SK-N-SH (cell line): ENCODE data around the gene PTPN22. TPM values are rescaled to one million over a fixed set of nuclear protein-coding genes. Genes with fewer than 3 reads are reported as not detected.

ENCODE experiments used
- CTCF ChIA-PET: fragments of 300-600, 350-600 bp; formaldehyde crosslinking; extraction: SDS; loops from one replicate; lab custom pipeline; 2021; lab: Yijun Ruan, JAX
- POLR2A ChIA-PET: fragments of 350-600 bp; sonication (Branson Sonifier 250); formaldehyde crosslinking; extraction: SDS; loops from one replicate; lab custom pipeline; 2020; ENCODE audit warnings: antibody characterized with exemption, inconsistent platforms; lab: Yijun Ruan, JAX
- DNase-seq: peaks from one replicate; pipeline ENCODE4 v3.0.0; 2012
- H2AFZ ChIP-seq: fragments of 200-600 bp; sonication (generic); 2 replicates; pipeline ENCODE4 v1.8.1; 2016; ENCODE audit warnings: antibody characterized with exemption, mild to moderate bottlenecking, low read depth
- H3F3A ChIP-seq: fragments of 200-600 bp; sonication (generic); replicated peaks from 2 replicates; pipeline ENCODE3; 2016; ENCODE audit warnings: antibody characterized with exemption, mild to moderate bottlenecking; ENCODE audit not compliant: insufficient read depth
- H3K27ac ChIP-seq, 2 experiments: fragments of 200-500 bp in 1 of 2; fragments of 200-600 bp in 1 of 2; sonication (Bioruptor generic) in 1 of 2; sonication (generic), shearing (Covaris generic) in 1 of 2; 2 replicates each; pipeline versions ENCODE4 v1.5.1 to v1.6.1; 2014 to 2016; ENCODE audit warnings: low read depth in 2 of 2, inconsistent platforms in 1 of 2, low read length in 1 of 2, mild to moderate bottlenecking in 1 of 2, mixed read lengths in 1 of 2
- H3K27me3 ChIP-seq: fragments of 200-600 bp; sonication (generic), shearing (Covaris generic); 2 replicates; pipeline ENCODE4 v1.6.1; 2016; ENCODE audit warnings: mixed run types; ENCODE audit not compliant: insufficient read depth
- H3K36me3 ChIP-seq, 2 experiments: fragments of 200-500 bp in 1 of 2; fragments of 200-600 bp in 1 of 2; sonication (Bioruptor generic) in 1 of 2; sonication (generic) in 1 of 2; replicated peaks in 1 of 2; 2 replicates each; pipeline versions ENCODE3 to v1.5.1; 2014 to 2016; ENCODE audit warnings: low read length in 1 of 2, mild to moderate bottlenecking in 1 of 2; ENCODE audit not compliant: insufficient read depth in 2 of 2, control insufficient read depth in 1 of 2
- H3K4me1 ChIP-seq, 2 experiments: fragments of 200-500 bp in 1 of 2; fragments of 200-600 bp in 1 of 2; sonication (Bioruptor generic) in 1 of 2; sonication (generic), shearing (Covaris generic) in 1 of 2; 2 replicates each; pipeline versions ENCODE4 v1.5.1 to v1.6.1; 2014 to 2016; ENCODE audit warnings: low read depth in 1 of 2, low read length in 1 of 2, mixed run types in 1 of 2; ENCODE audit not compliant: insufficient read depth in 2 of 2, control insufficient read depth in 1 of 2
- H3K4me2 ChIP-seq: fragments of 200-600 bp; sonication (generic), shearing (Covaris generic); 2 replicates; pipeline ENCODE4 v1.6.1; 2017; ENCODE audit warnings: mixed run types
- H3K4me3 ChIP-seq, 2 experiments: fragments of 200-500 bp in 1 of 2; fragments of 200-600 bp in 1 of 2; sonication (Bioruptor generic) in 1 of 2; sonication (generic), shearing (Covaris generic) in 1 of 2; 2 replicates each; pipeline versions ENCODE4 v1.5.1 to v1.8.1; 2014 to 2016; ENCODE audit warnings: low read depth in 2 of 2, inconsistent platforms in 1 of 2, low read length in 1 of 2, mild to moderate bottlenecking in 1 of 2, mixed read lengths in 1 of 2, moderate library complexity in 1 of 2
- H3K79me2 ChIP-seq: fragments of 200-600 bp; sonication (generic); 2 replicates; pipeline ENCODE4 v1.8.1; 2017; ENCODE audit warnings: mild to moderate bottlenecking; ENCODE audit not compliant: insufficient read depth
- H3K9ac ChIP-seq: fragments of 200-600 bp; sonication (generic); 2 replicates; pipeline ENCODE4 v1.6.1; 2017; ENCODE audit warnings: mixed run types
- H3K9me2 ChIP-seq: fragments of 200-600 bp; sonication (generic); 2 replicates; pipeline ENCODE4 v1.6.1; 2017; ENCODE audit warnings: mixed run types
- H3K9me3 ChIP-seq: fragments of 200-600 bp; sonication (generic); 2 replicates; pipeline ENCODE4 v1.6.1; 2017; ENCODE audit warnings: mixed run types, mild to moderate bottlenecking, moderate library complexity
- H4K20me1 ChIP-seq: fragments of 200-600 bp; sonication (generic); 2 replicates; pipeline ENCODE4 v1.6.1; 2017; ENCODE audit warnings: mild to moderate bottlenecking, mixed run types; ENCODE audit not compliant: insufficient read depth
- CHD2 ChIP-seq: fragments of 150-350 bp; IDR thresholded peaks from 2 replicates; pipeline ENCODE4 v1.6.1; 2018; ENCODE audit warnings: low read length; ENCODE audit not compliant: partially characterized antibody
- FOXM1 ChIP-seq: IDR thresholded peaks from 2 replicates; pipeline ENCODE4 v1.4.0; 2012; ENCODE audit warnings: low read depth, mild to moderate bottlenecking
- GABPA ChIP-seq: IDR thresholded peaks from 2 replicates; pipeline ENCODE4 v1.4.0; 2012; ENCODE audit warnings: low read depth, mild to moderate bottlenecking
- NFIC ChIP-seq: IDR thresholded peaks from 2 replicates; pipeline ENCODE4 v1.4.0; 2012; ENCODE audit warnings: borderline replicate concordance
- RFX5 ChIP-seq: IDR thresholded peaks from 2 replicates; pipeline ENCODE4 v1.6.1; 2012; ENCODE audit warnings: mild to moderate bottlenecking, improper control_type of control experiment, low read length
- SMC3 ChIP-seq: IDR thresholded peaks from 2 replicates; pipeline ENCODE4 v1.6.1; 2012; ENCODE audit warnings: low read depth, low read length, improper control_type of control experiment
- TAF1 ChIP-seq: IDR thresholded peaks from 2 replicates; pipeline ENCODE4 v1.6.1; 2012; ENCODE audit warnings: low read depth, mild to moderate bottlenecking, low read length, moderate library complexity, borderline replicate concordance
- TCF12 ChIP-seq: IDR thresholded peaks from 2 replicates; pipeline ENCODE4 v1.4.0; 2012
- TEAD4 ChIP-seq: IDR thresholded peaks from 2 replicates; pipeline ENCODE4 v1.4.0; 2012; ENCODE audit warnings: mild to moderate bottlenecking, borderline replicate concordance; ENCODE audit not compliant: insufficient read depth
- WGBS: methylation state at CpG from one replicate; pipeline ENCODE4 v1.1.6; 2017; ENCODE audit warnings: low lambda C conversion rate; 5-methylcytosine and 5-hydroxymethylcytosine counted together
- polyA plus RNA-seq, 3 experiments: library from polyadenylated mRNA; depleted of rRNA; stranded (reverse); fragments of >200 nt; gene quantifications; 2 replicates each; pipeline ENCODE4 v1.2.3, GENCODE V29; 2012
- TF ChIP-seq, protein P1 (sequence below): fragments of 150-350 bp; IDR thresholded peaks from 2 replicates; pipeline ENCODE4 v1.6.1; 2017; ENCODE audit warnings: antibody characterized with exemption, low read length, low read depth, borderline replicate concordance
- TF ChIP-seq, protein P2 (sequence below): IDR thresholded peaks from 2 replicates; pipeline ENCODE4 v1.4.0; 2012; ENCODE audit warnings: low read depth, borderline replicate concordance
- TF ChIP-seq, protein P3 (sequence below): fragments of 150-350 bp; IDR thresholded peaks from 2 replicates; pipeline ENCODE4 v1.6.1; 2016; ENCODE audit warnings: mild to moderate bottlenecking, low read depth, low read length
- TF ChIP-seq, protein P4 (sequence below): IDR thresholded peaks from 2 replicates; pipeline ENCODE4; 2012
- TF ChIP-seq, protein P5 (sequence below): IDR thresholded peaks from 2 replicates; pipeline ENCODE4 v1.4.0; 2012; ENCODE audit warnings: low read depth
- TF ChIP-seq, protein P6 (sequence below): IDR thresholded peaks from 2 replicates; pipeline ENCODE4 v1.6.1; 2012; ENCODE audit warnings: mild to moderate bottlenecking, low read depth, low read length, moderate library complexity
- TF ChIP-seq, protein P7 (sequence below): IDR thresholded peaks from 2 replicates; pipeline ENCODE4 v1.4.0; 2012; ENCODE audit warnings: low read depth, borderline replicate concordance

PTPN22 gene
- polyA plus RNA-seq, 1 of the 3 experiments (the other 2 are of a cell fraction), result 0.12 TPM

DNA sequence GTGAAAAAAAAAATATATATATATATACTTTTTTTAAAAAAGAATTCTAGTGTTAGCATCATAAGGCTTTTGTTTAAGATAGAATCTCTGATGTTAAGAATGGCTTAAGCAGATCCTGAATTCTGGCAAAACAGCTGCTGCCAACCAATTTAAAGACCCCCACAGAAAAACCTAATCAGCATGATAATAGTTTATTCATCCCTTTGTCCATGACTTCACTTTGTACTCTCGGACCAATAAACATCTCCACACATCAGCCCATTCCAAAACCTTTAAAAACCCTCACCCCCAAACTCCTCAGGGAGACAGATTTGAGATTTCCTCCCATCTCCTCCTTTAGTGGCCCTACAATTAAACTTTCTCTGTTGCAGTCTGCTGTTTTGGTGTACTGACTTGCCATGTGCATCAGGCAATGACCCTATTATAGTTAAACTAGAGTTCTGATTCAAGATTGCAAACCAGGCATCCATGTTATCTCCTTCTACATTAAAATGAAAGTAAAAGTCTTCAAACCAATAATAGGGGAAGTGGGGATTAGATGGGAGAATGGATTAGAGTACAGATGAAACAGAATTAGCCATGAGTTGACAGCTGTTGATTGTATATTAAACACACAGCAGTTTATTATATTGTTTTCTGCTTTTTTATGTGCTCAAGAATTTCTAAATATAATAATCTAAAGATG lies 102.5 kb downstream of the PTPN22 start:
- Histone ChIP-seq H3K4me1 (peaks cover 3 to 14% of the 10 kb centered on the region in 2 experiments; a peak in 3 of 4 replicates), H3K36me3 (peaks cover 45 to 48% of the 10 kb centered on the region in 2 experiments), H3K27ac (no peak overlapping the region), H4K20me1 (no peaks in the 10 kb centered on the region), H2AFZ (no peak overlapping the region), H3K9ac (no peak overlapping the region), H3K9me3 (no peaks in the 10 kb centered on the region), H3K4me2 (peak overlapping the region; percentile 36; the same call in 1 of the 2 replicates), H3K4me3 (no peak overlapping the region; a peak in 1 of 4 replicates), H3F3A (peaks cover 3% of the 10 kb centered on the region), H3K9me2 (no peaks in the 10 kb centered on the region)
- ChIA-PET CTCF (interaction anchor here (1.1 kb wide), 1 partner anchor 22 kb away, joined by 3 read pairs; no protein-coding TSS in a partner anchor), POLR2A (no interaction called here)
- DNase-seq, result no peak
- 39% methylated on average over 1 of the region's 1 CpG for WGBS
- no peak for TF ChIP-seq TCF12
- TF ChIP-seq, protein P1, sequence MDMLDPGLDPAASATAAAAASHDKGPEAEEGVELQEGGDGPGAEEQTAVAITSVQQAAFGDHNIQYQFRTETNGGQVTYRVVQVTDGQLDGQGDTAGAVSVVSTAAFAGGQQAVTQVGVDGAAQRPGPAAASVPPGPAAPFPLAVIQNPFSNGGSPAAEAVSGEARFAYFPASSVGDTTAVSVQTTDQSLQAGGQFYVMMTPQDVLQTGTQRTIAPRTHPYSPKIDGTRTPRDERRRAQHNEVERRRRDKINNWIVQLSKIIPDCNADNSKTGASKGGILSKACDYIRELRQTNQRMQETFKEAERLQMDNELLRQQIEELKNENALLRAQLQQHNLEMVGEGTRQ, result no peak
- no peak for TF ChIP-seq GABPA
- no peak for TF ChIP-seq NFIC
- TF ChIP-seq, protein P2, sequence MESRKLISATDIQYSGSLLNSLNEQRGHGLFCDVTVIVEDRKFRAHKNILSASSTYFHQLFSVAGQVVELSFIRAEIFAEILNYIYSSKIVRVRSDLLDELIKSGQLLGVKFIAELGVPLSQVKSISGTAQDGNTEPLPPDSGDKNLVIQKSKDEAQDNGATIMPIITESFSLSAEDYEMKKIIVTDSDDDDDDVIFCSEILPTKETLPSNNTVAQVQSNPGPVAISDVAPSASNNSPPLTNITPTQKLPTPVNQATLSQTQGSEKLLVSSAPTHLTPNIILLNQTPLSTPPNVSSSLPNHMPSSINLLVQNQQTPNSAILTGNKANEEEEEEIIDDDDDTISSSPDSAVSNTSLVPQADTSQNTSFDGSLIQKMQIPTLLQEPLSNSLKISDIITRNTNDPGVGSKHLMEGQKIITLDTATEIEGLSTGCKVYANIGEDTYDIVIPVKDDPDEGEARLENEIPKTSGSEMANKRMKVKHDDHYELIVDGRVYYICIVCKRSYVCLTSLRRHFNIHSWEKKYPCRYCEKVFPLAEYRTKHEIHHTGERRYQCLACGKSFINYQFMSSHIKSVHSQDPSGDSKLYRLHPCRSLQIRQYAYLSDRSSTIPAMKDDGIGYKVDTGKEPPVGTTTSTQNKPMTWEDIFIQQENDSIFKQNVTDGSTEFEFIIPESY, result no peak
- no peak for TF ChIP-seq TAF1
- no peak for TF ChIP-seq SMC3
- TF ChIP-seq, protein P3, sequence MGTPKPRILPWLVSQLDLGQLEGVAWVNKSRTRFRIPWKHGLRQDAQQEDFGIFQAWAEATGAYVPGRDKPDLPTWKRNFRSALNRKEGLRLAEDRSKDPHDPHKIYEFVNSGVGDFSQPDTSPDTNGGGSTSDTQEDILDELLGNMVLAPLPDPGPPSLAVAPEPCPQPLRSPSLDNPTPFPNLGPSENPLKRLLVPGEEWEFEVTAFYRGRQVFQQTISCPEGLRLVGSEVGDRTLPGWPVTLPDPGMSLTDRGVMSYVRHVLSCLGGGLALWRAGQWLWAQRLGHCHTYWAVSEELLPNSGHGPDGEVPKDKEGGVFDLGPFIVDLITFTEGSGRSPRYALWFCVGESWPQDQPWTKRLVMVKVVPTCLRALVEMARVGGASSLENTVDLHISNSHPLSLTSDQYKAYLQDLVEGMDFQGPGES, result no peak
- no peak for TF ChIP-seq CHD2
- TF ChIP-seq, protein P4, sequence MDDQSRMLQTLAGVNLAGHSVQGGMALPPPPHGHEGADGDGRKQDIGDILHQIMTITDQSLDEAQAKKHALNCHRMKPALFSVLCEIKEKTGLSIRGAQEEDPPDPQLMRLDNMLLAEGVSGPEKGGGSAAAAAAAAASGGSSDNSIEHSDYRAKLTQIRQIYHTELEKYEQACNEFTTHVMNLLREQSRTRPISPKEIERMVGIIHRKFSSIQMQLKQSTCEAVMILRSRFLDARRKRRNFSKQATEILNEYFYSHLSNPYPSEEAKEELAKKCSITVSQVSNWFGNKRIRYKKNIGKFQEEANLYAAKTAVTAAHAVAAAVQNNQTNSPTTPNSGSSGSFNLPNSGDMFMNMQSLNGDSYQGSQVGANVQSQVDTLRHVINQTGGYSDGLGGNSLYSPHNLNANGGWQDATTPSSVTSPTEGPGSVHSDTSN, result no peak
- TF ChIP-seq, protein P5, sequence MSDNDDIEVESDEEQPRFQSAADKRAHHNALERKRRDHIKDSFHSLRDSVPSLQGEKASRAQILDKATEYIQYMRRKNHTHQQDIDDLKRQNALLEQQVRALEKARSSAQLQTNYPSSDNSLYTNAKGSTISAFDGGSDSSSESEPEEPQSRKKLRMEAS, result no peak
- TF ChIP-seq FOXM1, result no peak
- no peak for TF ChIP-seq TEAD4
- TF ChIP-seq, protein P6, sequence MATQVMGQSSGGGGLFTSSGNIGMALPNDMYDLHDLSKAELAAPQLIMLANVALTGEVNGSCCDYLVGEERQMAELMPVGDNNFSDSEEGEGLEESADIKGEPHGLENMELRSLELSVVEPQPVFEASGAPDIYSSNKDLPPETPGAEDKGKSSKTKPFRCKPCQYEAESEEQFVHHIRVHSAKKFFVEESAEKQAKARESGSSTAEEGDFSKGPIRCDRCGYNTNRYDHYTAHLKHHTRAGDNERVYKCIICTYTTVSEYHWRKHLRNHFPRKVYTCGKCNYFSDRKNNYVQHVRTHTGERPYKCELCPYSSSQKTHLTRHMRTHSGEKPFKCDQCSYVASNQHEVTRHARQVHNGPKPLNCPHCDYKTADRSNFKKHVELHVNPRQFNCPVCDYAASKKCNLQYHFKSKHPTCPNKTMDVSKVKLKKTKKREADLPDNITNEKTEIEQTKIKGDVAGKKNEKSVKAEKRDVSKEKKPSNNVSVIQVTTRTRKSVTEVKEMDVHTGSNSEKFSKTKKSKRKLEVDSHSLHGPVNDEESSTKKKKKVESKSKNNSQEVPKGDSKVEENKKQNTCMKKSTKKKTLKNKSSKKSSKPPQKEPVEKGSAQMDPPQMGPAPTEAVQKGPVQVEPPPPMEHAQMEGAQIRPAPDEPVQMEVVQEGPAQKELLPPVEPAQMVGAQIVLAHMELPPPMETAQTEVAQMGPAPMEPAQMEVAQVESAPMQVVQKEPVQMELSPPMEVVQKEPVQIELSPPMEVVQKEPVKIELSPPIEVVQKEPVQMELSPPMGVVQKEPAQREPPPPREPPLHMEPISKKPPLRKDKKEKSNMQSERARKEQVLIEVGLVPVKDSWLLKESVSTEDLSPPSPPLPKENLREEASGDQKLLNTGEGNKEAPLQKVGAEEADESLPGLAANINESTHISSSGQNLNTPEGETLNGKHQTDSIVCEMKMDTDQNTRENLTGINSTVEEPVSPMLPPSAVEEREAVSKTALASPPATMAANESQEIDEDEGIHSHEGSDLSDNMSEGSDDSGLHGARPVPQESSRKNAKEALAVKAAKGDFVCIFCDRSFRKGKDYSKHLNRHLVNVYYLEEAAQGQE, result no peak
- TF ChIP-seq RFX5, result no peak
- TF ChIP-seq, protein P7, sequence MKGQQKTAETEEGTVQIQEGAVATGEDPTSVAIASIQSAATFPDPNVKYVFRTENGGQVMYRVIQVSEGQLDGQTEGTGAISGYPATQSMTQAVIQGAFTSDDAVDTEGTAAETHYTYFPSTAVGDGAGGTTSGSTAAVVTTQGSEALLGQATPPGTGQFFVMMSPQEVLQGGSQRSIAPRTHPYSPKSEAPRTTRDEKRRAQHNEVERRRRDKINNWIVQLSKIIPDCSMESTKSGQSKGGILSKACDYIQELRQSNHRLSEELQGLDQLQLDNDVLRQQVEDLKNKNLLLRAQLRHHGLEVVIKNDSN, result no peak
- TF ChIP-seq, all 33 proteins: peak for 0
- no peaks in the 10 kb centered on the region for H3K27me3 ChIP-seq
- H3K79me2 ChIP-seq, result peaks cover 31% of the 10 kb centered on the region
